ENCODE results near the gene ZNF415.
"Not testable (repeated sequence)": the region's sequence is repeated elsewhere in the genome, so short reads cannot be mapped to it uniquely, and the experiment has no call there.

The ZNF415 gene

GRCh38 chr19:53103234-53104203 is 29.2 kb downstream of the ZNF415 start, which contains the start of gene ZNF160:
Gene ZNF160, minus strand, starts transcription at chr19:53103422. Its CDS starts 17,146 bp downstream, at chr19:53086276.
- in situ Hi-C loops (cut with MboI; ENCODE audit: low sequenced_read_pairs), result no loop called here

DNA sequence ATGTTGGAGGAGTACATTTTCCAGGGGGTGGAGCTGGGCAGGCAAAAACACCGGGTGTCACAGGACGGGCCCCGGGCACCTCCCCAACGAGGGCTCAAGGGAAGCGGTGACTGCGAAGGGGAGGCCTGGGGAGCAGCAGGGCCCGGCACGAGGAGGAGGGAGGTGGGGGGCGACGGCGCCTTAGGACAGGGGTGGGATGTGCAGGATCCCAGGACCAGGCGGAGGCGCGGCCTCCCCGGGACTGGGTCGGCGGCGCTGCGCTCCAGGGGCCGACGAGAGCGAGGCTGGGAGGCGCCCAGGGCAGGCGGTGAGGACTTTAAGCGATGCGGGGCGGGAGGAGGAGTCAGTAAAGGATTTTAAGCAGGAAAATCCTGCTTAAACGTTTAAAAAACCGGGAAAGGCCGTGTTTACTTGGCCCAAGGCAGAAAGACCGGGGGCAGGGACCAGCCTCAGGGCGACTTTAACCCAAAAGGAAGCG is 29.9 kb downstream of the ZNF415 start:
- in situ Hi-C loops (cut with MboI; ENCODE audit: low sequenced_read_pairs), result no loop called here

DNA sequence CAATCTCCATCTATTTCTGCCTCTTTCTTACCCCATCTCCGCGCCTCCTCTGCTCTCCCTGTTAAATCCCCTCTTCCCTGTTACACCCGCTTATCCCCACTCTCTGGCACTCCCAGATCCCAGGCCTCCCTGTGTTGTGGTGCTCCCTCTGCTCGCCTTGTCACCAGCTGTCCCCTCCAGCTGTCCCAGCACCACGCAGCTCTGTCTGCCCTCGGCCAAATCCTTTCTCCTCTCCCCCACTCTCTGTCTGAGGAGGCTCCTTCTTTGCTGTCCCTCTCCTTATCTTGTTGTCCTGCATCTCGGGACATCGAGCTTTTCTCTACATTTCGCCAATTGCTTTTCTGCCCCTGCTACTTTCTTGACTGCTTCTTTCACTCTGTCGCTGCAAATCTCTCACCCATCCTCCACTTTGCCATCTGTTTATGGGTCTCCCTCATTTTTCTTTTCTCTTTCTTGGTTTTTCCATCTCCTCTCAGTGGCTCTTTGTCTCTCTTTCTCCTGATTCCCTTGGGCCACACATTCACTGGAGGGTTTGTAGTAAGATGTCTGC is 30.4 kb downstream of the ZNF415 start:
- in situ Hi-C loops (cut with MboI; ENCODE audit: low sequenced_read_pairs), result no loop called here

DNA sequence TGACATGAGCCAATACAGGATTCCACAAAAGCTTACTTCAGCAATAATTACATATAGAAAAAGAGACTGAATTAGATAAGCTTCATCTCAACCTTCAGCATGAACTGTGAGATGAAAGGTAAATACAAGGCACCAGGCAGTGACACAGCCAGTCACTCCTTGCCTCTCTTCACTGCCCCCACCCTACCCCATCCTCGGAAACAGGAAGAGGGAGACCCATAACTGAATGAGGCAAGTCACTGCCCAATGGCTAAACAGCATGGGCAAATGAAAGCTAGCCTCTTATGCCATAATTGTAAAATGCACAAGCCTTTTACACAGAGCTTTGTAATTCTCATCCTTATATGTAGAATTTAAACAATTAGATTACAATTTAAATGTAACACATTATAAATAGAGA is 31.2 kb downstream of the ZNF415 start:
- in situ Hi-C loops (cut with MboI; ENCODE audit: low sequenced_read_pairs), result no loop called here

GRCh38 chr19:53098570-53098969 is 34.1 kb downstream of the ZNF415 start:
- in situ Hi-C loops (cut with MboI; ENCODE audit: low sequenced_read_pairs), result not testable (repeated sequence)

- in situ Hi-C loops (cut with MboI; ENCODE audit: low sequenced_read_pairs), result not testable (repeated sequence)
Measured at GRCh38 chr19:53096982-53097690, 35.6 kb downstream of the ZNF415 start.

DNA sequence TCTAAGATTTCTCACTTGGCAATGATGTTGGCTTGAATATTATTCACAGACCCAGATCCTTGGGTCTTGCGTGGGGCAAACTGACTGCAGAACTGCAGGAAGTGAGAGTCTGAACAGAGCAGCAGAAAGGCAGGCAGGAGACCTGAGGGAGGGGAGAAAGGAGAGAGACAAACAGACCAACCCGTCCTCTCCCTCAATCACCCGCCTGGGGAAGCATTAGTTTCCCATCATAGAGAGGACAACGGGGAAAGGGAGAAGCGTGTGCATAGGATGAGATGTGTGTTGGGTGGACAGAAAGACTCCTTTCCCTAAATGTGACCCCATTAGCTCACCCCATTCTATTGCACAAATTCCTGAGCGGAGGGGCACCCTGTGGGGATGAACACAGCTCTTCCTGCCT is 36.1 kb downstream of the ZNF415 start:
- in situ Hi-C loops (cut with MboI; ENCODE audit: low sequenced_read_pairs), result not testable (repeated sequence)

GRCh38 chr19:53094754-53095575 is 37.7 kb downstream of the ZNF415 start:
- in situ Hi-C loops (cut with MboI; ENCODE audit: low sequenced_read_pairs), result no loop called here

DNA sequence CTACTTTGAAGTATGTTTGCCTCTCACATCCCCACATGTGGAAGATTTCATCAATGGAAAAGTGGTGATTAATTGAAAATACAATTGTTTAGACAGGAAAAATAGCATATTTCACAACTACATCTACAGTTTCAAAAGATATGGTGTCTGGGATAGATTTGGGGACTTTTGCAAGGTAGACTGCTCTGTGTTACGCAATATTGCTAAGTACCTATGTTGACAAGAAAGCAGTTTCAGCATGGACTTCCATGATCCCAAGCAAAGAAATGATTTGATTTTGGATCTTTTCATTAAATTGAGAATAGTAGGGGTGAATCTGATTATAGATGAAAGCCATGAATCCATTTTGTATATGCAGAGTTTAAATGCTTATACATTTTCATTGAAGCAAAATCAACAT is 40.0 kb downstream of the ZNF415 start:
- in situ Hi-C loops (cut with MboI; ENCODE audit: low sequenced_read_pairs), result no loop called here

DNA sequence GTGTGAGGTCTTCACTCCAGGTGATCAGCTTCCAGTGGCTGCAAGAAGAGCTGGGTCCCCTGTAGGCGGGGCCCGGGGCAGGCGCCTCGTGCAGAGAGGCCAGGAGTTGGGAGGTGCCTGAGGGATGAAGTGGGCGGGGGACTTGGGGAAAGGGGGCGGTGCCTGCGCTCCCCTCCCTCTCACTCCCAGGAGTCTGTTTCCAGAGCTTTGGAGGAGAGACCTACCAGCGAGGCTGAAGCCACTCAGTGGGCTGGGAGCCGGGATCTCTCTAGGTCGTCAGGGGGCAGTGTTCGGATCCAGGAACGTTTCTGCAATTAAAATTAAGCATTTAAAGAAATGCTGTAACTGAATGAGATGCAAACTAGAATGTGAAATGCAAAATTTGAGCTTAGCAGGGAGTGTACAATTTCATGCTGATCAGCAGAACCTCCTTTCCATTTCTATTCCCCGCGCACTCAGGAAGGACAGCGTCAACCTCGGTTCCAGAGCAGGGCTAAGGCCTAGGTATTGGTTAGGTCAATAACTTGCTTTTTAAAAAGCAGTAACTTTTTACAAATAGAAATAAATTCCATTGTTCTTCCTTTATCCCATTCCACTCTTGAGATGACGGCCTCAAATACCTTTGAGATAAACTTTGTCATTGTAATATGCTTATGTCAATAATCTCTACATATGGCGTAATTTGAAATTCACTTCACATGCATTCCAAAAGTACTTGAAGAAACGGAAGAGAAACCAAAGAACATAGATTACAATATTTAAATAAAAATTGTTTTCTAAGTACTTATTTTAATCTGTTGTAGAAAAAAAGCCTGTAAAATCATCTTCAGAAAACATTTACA is 41.1 kb downstream of the ZNF415 start:
- in situ Hi-C loops (cut with MboI; ENCODE audit: low sequenced_read_pairs), result no loop called here

GRCh38 chr19:53088091-53088490 is 44.6 kb downstream of the ZNF415 start:
- in situ Hi-C loops (cut with MboI; ENCODE audit: low sequenced_read_pairs), result no loop called here

GRCh38 chr19:53086949-53087348 is 45.8 kb downstream of the ZNF415 start:
- in situ Hi-C loops (cut with MboI; ENCODE audit: low sequenced_read_pairs), result no loop called here

GRCh38 chr19:53085496-53085895 is 47.2 kb downstream of the ZNF415 start:
- in situ Hi-C loops (cut with MboI; ENCODE audit: low sequenced_read_pairs), result no loop called here

GRCh38 chr19:53082929-53083328 is 49.8 kb downstream of the ZNF415 start:
- in situ Hi-C loops (cut with MboI; ENCODE audit: low sequenced_read_pairs), result no loop called here

GRCh38 chr19:53079313-53079924 is 53.3 kb downstream of the ZNF415 start:
- in situ Hi-C loops (cut with MboI; ENCODE audit: low sequenced_read_pairs), result no loop called here

DNA sequence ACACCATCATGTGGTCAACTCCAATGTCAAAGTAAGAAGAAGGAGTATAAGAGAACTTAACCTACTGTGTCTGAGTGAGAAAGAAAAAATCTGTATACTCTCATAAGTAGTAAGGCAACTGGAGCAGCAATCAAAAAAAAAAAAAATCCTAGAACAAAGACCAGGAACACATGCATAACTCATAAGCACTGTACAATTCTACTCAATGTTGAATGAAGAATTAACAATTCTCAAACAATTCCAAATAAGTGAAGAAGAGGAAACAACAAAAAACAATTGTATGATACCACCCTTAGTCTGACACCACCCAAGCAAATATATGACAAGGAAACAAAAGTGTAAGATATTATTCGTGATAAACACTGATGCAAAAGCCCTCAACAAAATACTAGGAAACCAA is 54.0 kb downstream of the ZNF415 start:
- in situ Hi-C loops (cut with MboI; ENCODE audit: low sequenced_read_pairs), result no loop called here

GRCh38 chr19:53076984-53077383 is 55.7 kb downstream of the ZNF415 start:
- in situ Hi-C loops (cut with MboI; ENCODE audit: low sequenced_read_pairs), result no loop called here

- in situ Hi-C loops (cut with MboI; ENCODE audit: low sequenced_read_pairs), result no loop called here
Measured at GRCh38 chr19:53068834-53069233, 63.9 kb downstream of the ZNF415 start.

GRCh38 chr19:53068199-53068598 is 64.5 kb downstream of the ZNF415 start:
- in situ Hi-C loops (cut with MboI; ENCODE audit: low sequenced_read_pairs), result no loop called here

Data from HL-60/S4 (cell line).